Measurements from ENCODE around the gene MAFG. TPM values are rescaled to one million over a fixed set of nuclear protein-coding genes. Genes with fewer than 3 reads are reported as not detected.
"Not testable (repeated sequence)": the region's sequence is repeated elsewhere in the genome, so short reads cannot be mapped to it uniquely, and the experiment has no call there.

The MAFG gene
- total RNA-seq, 2 experiments from 2014 or later, result 10.8 to 13.3 TPM

- Mint-ChIP-seq H3K4me1 (ENCODE audit: low read depth) (peaks cover 35% of the 10 kb centered on the region), H3K4me3 (peak overlapping the region; percentile 15), H3K9me3 (no peaks in the 10 kb centered on the region), H3K27ac (no peak overlapping the region), H3K36me3 (ENCODE audit: low read depth) (peaks cover 23% of the 10 kb centered on the region), H3K27me3 (no peaks in the 10 kb centered on the region)
- no peak overlapping the region for H3K27ac ChIP-seq (ENCODE audit: low read depth in 1 of 2, low read length in 2 of 2)
- H3K9me3 ChIP-seq (ENCODE audit: control insufficient read depth in 1 of 2, insufficient read depth in 1 of 2, low read length in 2 of 2), result no peaks in the 10 kb centered on the region
- ChIA-PET POLR2A (interaction anchor here (0.6 kb wide), 1 partner anchor 17 kb away, joined by 3 read pairs; no protein-coding TSS in a partner anchor), CTCF (interaction anchor here (0.8 kb wide), 1 partner anchor 39 kb away, joined by 3 read pairs; no protein-coding TSS in a partner anchor)
- no peak for ATAC-seq (ENCODE audit: poor library complexity)
- H3K4me3 ChIP-seq (ENCODE audit: low read length), result no peak overlapping the region
- peak in 2 of 14 experiments; percentile 40 to 56 for DNase-seq
- no peaks in the 10 kb centered on the region for H3K27me3 ChIP-seq (ENCODE audit: control insufficient read depth in 1 of 2, insufficient read depth in 2 of 2, low read length in 2 of 2)
- H3K36me3 ChIP-seq (ENCODE audit: insufficient read depth, low read length), result peaks cover 8% of the 10 kb centered on the region
- intact Hi-C loops (cut with DNase I, micrococcal nuclease), result no loop called here
- no peak for TF ChIP-seq CTCF (IDR thresholded peaks at IDR 0.05)
- peaks cover 58% of the 10 kb centered on the region for H3K4me1 ChIP-seq (ENCODE audit: insufficient read depth, low read length)
These were observed 6.7 kb downstream of the MAFG start for GRCh38 chr17:81920612-81921536.

GRCh38 chr17:81918832-81919545, 8.5 kb downstream of the MAFG start:
- H3K27ac Mint-ChIP-seq, result peak overlapping the region; percentile 85
- no peaks in the 10 kb centered on the region for H3K27me3 Mint-ChIP-seq
- Histone ChIP-seq H3K9me3 (ENCODE audit: control insufficient read depth in 1 of 2, insufficient read depth in 1 of 2, low read length in 2 of 2) (no peaks in the 10 kb centered on the region), H3K4me3 (ENCODE audit: low read length) (no peak overlapping the region), H3K27ac (ENCODE audit: low read depth in 1 of 2, low read length in 2 of 2) (peak overlapping the region in 1 of 2 donors; percentile 1), H3K27me3 (ENCODE audit: control insufficient read depth in 1 of 2, insufficient read depth in 2 of 2, low read length in 2 of 2) (no peaks in the 10 kb centered on the region), H3K36me3 (ENCODE audit: insufficient read depth, low read length) (peaks cover 27% of the 10 kb centered on the region), H3K4me1 (ENCODE audit: insufficient read depth, low read length) (peaks cover 48% of the 10 kb centered on the region)
- CTCF ChIA-PET, result no interaction called here
- no peaks in the 10 kb centered on the region for H3K9me3 Mint-ChIP-seq
- peaks cover 27% of the 10 kb centered on the region for H3K4me1 Mint-ChIP-seq (ENCODE audit: low read depth)
- no peak for ATAC-seq (ENCODE audit: poor library complexity)
- peak overlapping the region; percentile 66 for H3K4me3 Mint-ChIP-seq
- H3K36me3 Mint-ChIP-seq (ENCODE audit: low read depth), result peaks cover 37% of the 10 kb centered on the region
- intact Hi-C loops (cut with DNase I, micrococcal nuclease), result loop anchor here (1.0 to 5.0 kb wide), 2 partner anchors 58 to 87 kb away; partner anchors contain the start of gene MCRIP1 (in 1 of the 2)
- POLR2A ChIA-PET, result no interaction called here
- no peak for DNase-seq
- TF ChIP-seq CTCF (IDR thresholded peaks at IDR 0.05), result no peak

GRCh38 chr17:81918333-81918669, 9.2 kb downstream of the MAFG start:
- H3K9me3 ChIP-seq (ENCODE audit: control insufficient read depth in 1 of 2, insufficient read depth in 1 of 2, low read length in 2 of 2); CTCF ChIA-PET; DNase-seq; H3K27me3 Mint-ChIP-seq; H3K9me3 Mint-ChIP-seq; H3K27me3 ChIP-seq (ENCODE audit: control insufficient read depth in 1 of 2, insufficient read depth in 2 of 2, low read length in 2 of 2): not testable (repeated sequence)
- peaks cover 34% of the 10 kb centered on the region for H3K36me3 ChIP-seq (ENCODE audit: insufficient read depth, low read length)
- H3K27ac Mint-ChIP-seq, result peak overlapping the region; percentile 85
- peaks cover 40% of the 10 kb centered on the region for H3K36me3 Mint-ChIP-seq (ENCODE audit: low read depth)
- peaks cover 41% of the 10 kb centered on the region for H3K4me1 ChIP-seq (ENCODE audit: insufficient read depth, low read length)
- peaks cover 26% of the 10 kb centered on the region for H3K4me1 Mint-ChIP-seq (ENCODE audit: low read depth)
- intact Hi-C loops (cut with DNase I, micrococcal nuclease), result loop anchor here (1.0 to 5.0 kb wide), 2 partner anchors 57 to 86 kb away; partner anchors contain the start of gene MCRIP1 (in 1 of the 2)
- H3K4me3 Mint-ChIP-seq, result peak overlapping the region; percentile 97
- H3K4me3 ChIP-seq (ENCODE audit: low read length), result peak overlapping the region; percentile 71
- POLR2A ChIA-PET, result interaction anchor here (3.0 kb wide), 1 partner anchor 9 kb away, joined by 26 read pairs; the partner anchor contains the start of gene MAFG
- peak; percentile 5 for ATAC-seq (ENCODE audit: poor library complexity)
- peak overlapping the region in 1 of 2 donors; percentile 23 for H3K27ac ChIP-seq (ENCODE audit: low read depth in 1 of 2, low read length in 2 of 2)

Measured in CD4-positive, alpha-beta T cell (primary cell).